Measurements from ENCODE around the gene RIMS4.

Gene RIMS4

GRCh38 chr20:44810391-44811149, at the start of gene RIMS4:
TSS of gene RIMS4 (minus strand) at chr20:44810546. CDS start at chr20:44810271, 275 bp downstream.
- Histone ChIP-seq H3F3A (ENCODE audit: low read depth) (no peaks in the 10 kb centered on the region), H3K79me2 (ENCODE audit: insufficient read depth, low read length) (no peaks in the 10 kb centered on the region), H2AFZ (ENCODE audit: low read length) (no peak within 1 kb of the TSS), H3K27me3 (ENCODE audit: insufficient read depth, low read length, poor library complexity, severe bottlenecking) (no peaks in the 10 kb centered on the region), H3K4me3 (ENCODE audit: low read length, poor library complexity, severe bottlenecking) (no peak within 1 kb of the TSS), H3K9ac (ENCODE audit: low read depth, low read length, poor library complexity, severe bottlenecking) (no peak within 1 kb of the TSS), H4K20me1 (ENCODE audit: insufficient read depth, low read length, poor library complexity, severe bottlenecking) (no peaks in the 10 kb centered on the region), H3K9me2 (replicated peaks; ENCODE audit: low read depth, low read length) (no peaks in the 10 kb centered on the region), H3K9me3 (ENCODE audit: insufficient read depth, low read depth, low read length) (no peaks in the 10 kb centered on the region), H3K4me2 (ENCODE audit: low read depth, low read length, poor library complexity, severe bottlenecking) (no peak within 1 kb of the TSS), H3K4me1 (ENCODE audit: insufficient read depth, low read length, poor library complexity, severe bottlenecking) (no peaks in the 10 kb centered on the region), H3K36me3 (ENCODE audit: insufficient read depth, low read length) (no peaks in the 10 kb centered on the region)
- TF ChIP-seq CTCF (conservative IDR thresholded peaks at IDR 0.05; ENCODE audit: low read length) (no peak), EZH2phosphoT487 (IDR thresholded peaks at IDR 0.05; ENCODE audit: borderline replicate concordance) (no peak)

- TF ChIP-seq EZH2phosphoT487 (IDR thresholded peaks at IDR 0.05; ENCODE audit: borderline replicate concordance) (no peak), CTCF (conservative IDR thresholded peaks at IDR 0.05; ENCODE audit: low read length) (no peak)
- Histone ChIP-seq H3K9me3 (ENCODE audit: insufficient read depth, low read depth, low read length) (no peaks in the 10 kb centered on the region), H3K9ac (ENCODE audit: low read depth, low read length, poor library complexity, severe bottlenecking) (no peak overlapping the region), H3F3A (ENCODE audit: low read depth) (no peaks in the 10 kb centered on the region), H3K4me3 (ENCODE audit: low read length, poor library complexity, severe bottlenecking) (no peak overlapping the region), H3K4me2 (ENCODE audit: low read depth, low read length, poor library complexity, severe bottlenecking) (no peak overlapping the region), H3K36me3 (ENCODE audit: insufficient read depth, low read length) (no peaks in the 10 kb centered on the region), H3K9me2 (replicated peaks; ENCODE audit: low read depth, low read length) (no peaks in the 10 kb centered on the region), H3K27me3 (ENCODE audit: insufficient read depth, low read length, poor library complexity, severe bottlenecking) (no peaks in the 10 kb centered on the region), H2AFZ (ENCODE audit: low read length) (peak overlapping the region; percentile 58), H4K20me1 (ENCODE audit: insufficient read depth, low read length, poor library complexity, severe bottlenecking) (no peaks in the 10 kb centered on the region), H3K4me1 (ENCODE audit: insufficient read depth, low read length, poor library complexity, severe bottlenecking) (peaks cover 22% of the 10 kb centered on the region), H3K79me2 (ENCODE audit: insufficient read depth, low read length) (no peaks in the 10 kb centered on the region)
Measured at GRCh38 chr20:44858606-44859360, 48.4 kb upstream of the RIMS4 start.

- no peaks in the 10 kb centered on the region for H3F3A ChIP-seq (ENCODE audit: low read depth)
- no peaks in the 10 kb centered on the region for H3K79me2 ChIP-seq (ENCODE audit: insufficient read depth, low read length)
- H2AFZ ChIP-seq (ENCODE audit: low read length) = no peak overlapping the region
- no peaks in the 10 kb centered on the region for H3K9me3 ChIP-seq (ENCODE audit: insufficient read depth, low read depth, low read length)
- peaks cover 14% of the 10 kb centered on the region for H3K4me1 ChIP-seq (ENCODE audit: insufficient read depth, low read length, poor library complexity, severe bottlenecking)
- no peaks in the 10 kb centered on the region for H4K20me1 ChIP-seq (ENCODE audit: insufficient read depth, low read length, poor library complexity, severe bottlenecking)
- no peaks in the 10 kb centered on the region for H3K9me2 ChIP-seq (replicated peaks; ENCODE audit: low read depth, low read length)
- no peaks in the 10 kb centered on the region for H3K36me3 ChIP-seq (ENCODE audit: insufficient read depth, low read length)
- no peaks in the 10 kb centered on the region for H3K27me3 ChIP-seq (ENCODE audit: insufficient read depth, low read length, poor library complexity, severe bottlenecking)
- no peak overlapping the region for H3K9ac ChIP-seq (ENCODE audit: low read depth, low read length, poor library complexity, severe bottlenecking)
- H3K4me2 ChIP-seq (ENCODE audit: low read depth, low read length, poor library complexity, severe bottlenecking) = no peak overlapping the region
- H3K4me3 ChIP-seq (ENCODE audit: low read length, poor library complexity, severe bottlenecking) = no peak overlapping the region
- no peak for TF ChIP-seq EZH2phosphoT487 (IDR thresholded peaks at IDR 0.05; ENCODE audit: borderline replicate concordance)
- TF ChIP-seq CTCF (conservative IDR thresholded peaks at IDR 0.05; ENCODE audit: low read length) = no peak
Measured at GRCh38 chr20:44856856-44857448, 46.6 kb upstream of the RIMS4 start.
